Amniotic epithelial cell (primary cell): ENCODE data around the gene DDX6.
A peak's percentile ranks its signal among the peaks of the same experiment; 100 is the strongest.
"Not testable (repeated sequence)": the region's sequence is repeated elsewhere in the genome, so short reads cannot be mapped to it uniquely, and the experiment has no call there.

Experiments
- DNase-seq: peaks from one replicate; pipeline ENCODE4 v3.0.0-alpha.2; 2010; ENCODE audit warnings: low read depth

DDX6 gene

GRCh38 chr11:118791961-118792569, 1.1 kb upstream of the DDX6 start:
- peak; percentile 10 for DNase-seq

GRCh38 chr11:118790357-118791110, 430 bp downstream of the DDX6 start:
- DNase-seq, result peak; percentile 58

GRCh38 chr11:118789501-118790356, 1.2 kb downstream of the DDX6 start:
- DNase-seq, result peak; percentile 29

- no peak for DNase-seq
These were observed 4.3 kb downstream of the DDX6 start for GRCh38 chr11:118786657-118787056.

- DNase-seq, result peak; percentile 60
These were observed 5.6 kb downstream of the DDX6 start for GRCh38 chr11:118785362-118785761.

GRCh38 chr11:118783724-118784495, 7.1 kb downstream of the DDX6 start:
- DNase-seq, result no peak

GRCh38 chr11:118783324-118783723, 7.6 kb downstream of the DDX6 start:
- DNase-seq, result not testable (repeated sequence)

GRCh38 chr11:118778898-118779297, 12.1 kb downstream of the DDX6 start:
- no peak for DNase-seq

- no peak for DNase-seq
These were observed 16.9 kb downstream of the DDX6 start for GRCh38 chr11:118774032-118774431.

GRCh38 chr11:118771547-118772288, 19.2 kb downstream of the DDX6 start:
- DNase-seq, result no peak

- DNase-seq, result peak; percentile 32
These were observed 22.3 kb downstream of the DDX6 start for GRCh38 chr11:118768690-118769089.

GRCh38 chr11:118766035-118766434, 24.9 kb downstream of the DDX6 start:
- no peak for DNase-seq

- DNase-seq, result not testable (repeated sequence)
These were observed 25.8 kb downstream of the DDX6 start for GRCh38 chr11:118765095-118765691.

- no peak for DNase-seq
These were observed 27.9 kb downstream of the DDX6 start for GRCh38 chr11:118763041-118763440.

GRCh38 chr11:118761981-118762380, 29.0 kb downstream of the DDX6 start:
- DNase-seq, result not testable (repeated sequence)

GRCh38 chr11:118757876-118758399, 33.0 kb downstream of the DDX6 start:
- DNase-seq, result no peak

- DNase-seq, result no peak
These were observed 38.3 kb downstream of the DDX6 start for GRCh38 chr11:118752654-118753053.

- DNase-seq, result no peak
These were observed 41.5 kb downstream of the DDX6 start for GRCh38 chr11:118749429-118749828.

- DNase-seq, result no peak
These were observed 42.9 kb downstream of the DDX6 start for GRCh38 chr11:118748056-118748455.

- peak; percentile 81 for DNase-seq
These were observed 43.9 kb downstream of the DDX6 start for GRCh38 chr11:118746988-118747585.
